ENCODE results near the gene ASCC3. TPM values are rescaled to one million over a fixed set of nuclear protein-coding genes. Genes with fewer than 3 reads are reported as not detected.

The ASCC3 gene
- total and polyA plus RNA-seq, 2 experiments from 2014 or later: 92.9 to 129 TPM

DNA sequence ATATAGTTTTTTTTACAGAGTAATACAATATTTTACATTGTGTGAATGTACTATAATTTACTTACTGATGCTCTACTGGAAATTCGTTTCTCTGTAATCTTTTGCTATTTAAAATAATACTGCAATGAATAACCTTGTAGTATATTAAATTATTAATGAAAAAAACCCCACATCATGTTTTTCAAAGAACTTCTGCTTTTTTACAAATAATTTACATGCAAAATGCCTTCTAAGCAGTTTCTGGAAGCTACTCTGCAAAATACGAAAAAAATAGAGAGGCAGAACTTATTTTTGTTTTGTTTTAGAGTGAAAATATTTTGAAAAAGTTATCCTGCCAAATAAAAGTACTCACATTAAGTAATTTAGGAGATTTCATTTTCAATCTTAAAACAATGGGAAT is 250.6 kb downstream of the ASCC3 start (continued):
- TF ChIP-seq, protein P1, sequence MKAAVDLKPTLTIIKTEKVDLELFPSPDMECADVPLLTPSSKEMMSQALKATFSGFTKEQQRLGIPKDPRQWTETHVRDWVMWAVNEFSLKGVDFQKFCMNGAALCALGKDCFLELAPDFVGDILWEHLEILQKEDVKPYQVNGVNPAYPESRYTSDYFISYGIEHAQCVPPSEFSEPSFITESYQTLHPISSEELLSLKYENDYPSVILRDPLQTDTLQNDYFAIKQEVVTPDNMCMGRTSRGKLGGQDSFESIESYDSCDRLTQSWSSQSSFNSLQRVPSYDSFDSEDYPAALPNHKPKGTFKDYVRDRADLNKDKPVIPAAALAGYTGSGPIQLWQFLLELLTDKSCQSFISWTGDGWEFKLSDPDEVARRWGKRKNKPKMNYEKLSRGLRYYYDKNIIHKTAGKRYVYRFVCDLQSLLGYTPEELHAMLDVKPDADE (IDR thresholded peaks at IDR 0.05): no peak
- TF ChIP-seq NANOG (IDR thresholded peaks at IDR 0.05; ENCODE audit: borderline replicate concordance): no peak
- TF ChIP-seq, protein P2, sequence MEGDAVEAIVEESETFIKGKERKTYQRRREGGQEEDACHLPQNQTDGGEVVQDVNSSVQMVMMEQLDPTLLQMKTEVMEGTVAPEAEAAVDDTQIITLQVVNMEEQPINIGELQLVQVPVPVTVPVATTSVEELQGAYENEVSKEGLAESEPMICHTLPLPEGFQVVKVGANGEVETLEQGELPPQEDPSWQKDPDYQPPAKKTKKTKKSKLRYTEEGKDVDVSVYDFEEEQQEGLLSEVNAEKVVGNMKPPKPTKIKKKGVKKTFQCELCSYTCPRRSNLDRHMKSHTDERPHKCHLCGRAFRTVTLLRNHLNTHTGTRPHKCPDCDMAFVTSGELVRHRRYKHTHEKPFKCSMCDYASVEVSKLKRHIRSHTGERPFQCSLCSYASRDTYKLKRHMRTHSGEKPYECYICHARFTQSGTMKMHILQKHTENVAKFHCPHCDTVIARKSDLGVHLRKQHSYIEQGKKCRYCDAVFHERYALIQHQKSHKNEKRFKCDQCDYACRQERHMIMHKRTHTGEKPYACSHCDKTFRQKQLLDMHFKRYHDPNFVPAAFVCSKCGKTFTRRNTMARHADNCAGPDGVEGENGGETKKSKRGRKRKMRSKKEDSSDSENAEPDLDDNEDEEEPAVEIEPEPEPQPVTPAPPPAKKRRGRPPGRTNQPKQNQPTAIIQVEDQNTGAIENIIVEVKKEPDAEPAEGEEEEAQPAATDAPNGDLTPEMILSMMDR (conservative IDR thresholded peaks at IDR 0.05; ENCODE audit: low read depth in 2 of 2): no peak

DNA sequence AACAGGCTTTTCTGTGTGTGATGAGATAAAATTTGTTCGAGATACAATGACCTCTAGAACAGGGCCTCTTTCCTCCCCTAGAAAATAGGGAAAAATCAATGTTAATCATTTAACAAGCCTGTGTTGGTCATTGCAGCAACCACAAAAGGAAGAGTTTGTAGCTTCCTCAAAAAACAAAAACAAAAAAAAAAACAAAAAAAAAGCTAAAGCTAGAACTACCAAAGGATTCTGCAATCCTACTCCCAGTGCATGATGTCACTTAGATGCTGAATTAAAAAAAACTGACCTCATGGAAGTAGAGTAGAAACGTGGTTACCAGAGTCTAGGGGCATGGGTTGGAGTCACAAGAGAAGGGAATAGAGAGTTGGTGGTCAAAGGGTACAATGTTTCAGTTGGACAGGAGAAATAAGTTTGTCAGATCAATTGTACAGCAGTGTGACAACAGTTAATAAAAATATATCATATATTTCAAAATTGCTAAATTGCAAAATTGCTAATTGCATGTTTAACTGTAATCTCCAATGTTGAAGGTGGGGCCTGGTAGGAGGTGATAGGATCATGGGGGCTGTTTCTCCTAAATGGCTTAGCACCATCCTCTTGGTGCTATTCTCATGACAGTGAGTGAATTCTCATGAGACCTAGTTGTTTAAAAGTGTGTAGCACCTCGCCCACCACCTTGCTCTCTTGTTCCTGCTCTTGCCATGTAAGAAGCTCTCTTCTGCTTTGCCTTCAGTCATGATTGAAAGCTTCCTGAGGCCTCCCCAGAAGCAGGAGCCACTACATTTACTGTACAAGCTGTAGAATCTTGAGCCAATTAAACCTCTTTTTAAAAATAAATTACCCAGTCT is 253.0 kb downstream of the ASCC3 start:
- peaks cover 5% of the 10 kb centered on the region; the same call in 1 of the 2 replicates for H3K36me3 ChIP-seq (ENCODE audit: insufficient read depth)
- H4K20me1 ChIP-seq (replicated peaks; ENCODE audit: insufficient read depth): no peaks in the 10 kb centered on the region
- H3K79me2 ChIP-seq (replicated peaks; ENCODE audit: insufficient read depth): no peaks in the 10 kb centered on the region
- no peaks in the 10 kb centered on the region for H3K27me3 Mint-ChIP-seq (ENCODE audit: insufficient read depth, low read depth, poor library complexity)
- H3K9me3 Mint-ChIP-seq: no peaks in the 10 kb centered on the region
- H3K4me3 ChIP-seq: no peak overlapping the region
- no peaks in the 10 kb centered on the region for H3K36me3 Mint-ChIP-seq (ENCODE audit: low read depth)
- no peaks in the 10 kb centered on the region for H3K9me2 ChIP-seq (ENCODE audit: insufficient read depth)
- no peaks in the 10 kb centered on the region for H3K27me3 ChIP-seq (ENCODE audit: insufficient read depth)
- H3F3A ChIP-seq (replicated peaks; ENCODE audit: low read depth): no peaks in the 10 kb centered on the region
- no peaks in the 10 kb centered on the region for H3K4me1 ChIP-seq (ENCODE audit: insufficient read depth)
- H2AFZ ChIP-seq: no peak overlapping the region
- H3K27ac Mint-ChIP-seq: no peak overlapping the region
- H3K4me1 Mint-ChIP-seq: no peaks in the 10 kb centered on the region
- ATAC-seq (no peak), DNase-seq (ENCODE audit: low spot score) (no peak)
- no peak overlapping the region for H3K4me2 ChIP-seq
- no peak overlapping the region for H3K4me3 Mint-ChIP-seq
- no peak overlapping the region for H3K27ac ChIP-seq (ENCODE audit: low read depth)
- TF ChIP-seq EZH2phosphoT487 (IDR thresholded peaks at IDR 0.05; ENCODE audit: unreplicated experiment) (no peak), ZNF114 (CRISPR knock-in tag; IDR thresholded peaks at IDR 0.05) (no peak), POLR2AphosphoS5 (IDR thresholded peaks at IDR 0.05; ENCODE audit: low read depth) (no peak), JUNB (IDR thresholded peaks at IDR 0.05; ENCODE audit: unreplicated experiment) (no peak), ZNF331 (CRISPR knock-in tag; IDR thresholded peaks at IDR 0.05; ENCODE audit: low read depth) (no peak), EZH2 (IDR thresholded peaks at IDR 0.05; ENCODE audit: low read depth, unreplicated experiment) (no peak)
- TF ChIP-seq, protein P3, sequence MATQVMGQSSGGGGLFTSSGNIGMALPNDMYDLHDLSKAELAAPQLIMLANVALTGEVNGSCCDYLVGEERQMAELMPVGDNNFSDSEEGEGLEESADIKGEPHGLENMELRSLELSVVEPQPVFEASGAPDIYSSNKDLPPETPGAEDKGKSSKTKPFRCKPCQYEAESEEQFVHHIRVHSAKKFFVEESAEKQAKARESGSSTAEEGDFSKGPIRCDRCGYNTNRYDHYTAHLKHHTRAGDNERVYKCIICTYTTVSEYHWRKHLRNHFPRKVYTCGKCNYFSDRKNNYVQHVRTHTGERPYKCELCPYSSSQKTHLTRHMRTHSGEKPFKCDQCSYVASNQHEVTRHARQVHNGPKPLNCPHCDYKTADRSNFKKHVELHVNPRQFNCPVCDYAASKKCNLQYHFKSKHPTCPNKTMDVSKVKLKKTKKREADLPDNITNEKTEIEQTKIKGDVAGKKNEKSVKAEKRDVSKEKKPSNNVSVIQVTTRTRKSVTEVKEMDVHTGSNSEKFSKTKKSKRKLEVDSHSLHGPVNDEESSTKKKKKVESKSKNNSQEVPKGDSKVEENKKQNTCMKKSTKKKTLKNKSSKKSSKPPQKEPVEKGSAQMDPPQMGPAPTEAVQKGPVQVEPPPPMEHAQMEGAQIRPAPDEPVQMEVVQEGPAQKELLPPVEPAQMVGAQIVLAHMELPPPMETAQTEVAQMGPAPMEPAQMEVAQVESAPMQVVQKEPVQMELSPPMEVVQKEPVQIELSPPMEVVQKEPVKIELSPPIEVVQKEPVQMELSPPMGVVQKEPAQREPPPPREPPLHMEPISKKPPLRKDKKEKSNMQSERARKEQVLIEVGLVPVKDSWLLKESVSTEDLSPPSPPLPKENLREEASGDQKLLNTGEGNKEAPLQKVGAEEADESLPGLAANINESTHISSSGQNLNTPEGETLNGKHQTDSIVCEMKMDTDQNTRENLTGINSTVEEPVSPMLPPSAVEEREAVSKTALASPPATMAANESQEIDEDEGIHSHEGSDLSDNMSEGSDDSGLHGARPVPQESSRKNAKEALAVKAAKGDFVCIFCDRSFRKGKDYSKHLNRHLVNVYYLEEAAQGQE (IDR thresholded peaks at IDR 0.05; ENCODE audit: unreplicated experiment): no peak
- TF ChIP-seq, protein P1 (IDR thresholded peaks at IDR 0.05): no peak

Data from GM23338 (cell line).